K562 (cell line): ENCODE data around the gene SESN2. TPM values are rescaled to one million over a fixed set of nuclear protein-coding genes. Genes with fewer than 3 reads are reported as not detected.

Experiments used
- ARID2 ChIP-seq: fragments of 450-650 bp; IDR thresholded peaks from 2 replicates; pipeline ENCODE4 v1.6.1; 2017; ENCODE audit warnings: antibody characterized with exemption, mild to moderate bottlenecking
- ASH1L ChIP-seq: fragments of 450-650 bp; IDR thresholded peaks from 2 replicates; pipeline ENCODE4 v1.6.1; 2018; ENCODE audit warnings: borderline replicate concordance, mild to moderate bottlenecking, low read depth; ENCODE audit not compliant: partially characterized antibody
- CBFA2T3 ChIP-seq: fragments of 450-650 bp; IDR thresholded peaks from 2 replicates; pipeline ENCODE4 v1.6.1; 2017
- CEBPG ChIP-seq, 3 experiments: fragments of 200-800 bp in 1 of 3; sonication (Bioruptor generic) in 1 of 3; sonication (generic) in 1 of 3; formaldehyde crosslinking in 1 of 3; IDR thresholded peaks in 2 of 3; conservative IDR thresholded peaks in 1 of 3; 2 replicates each; pipeline versions ENCODE4 v1.6.1 to v1.8.0; 2016 to 2022; ENCODE audit warnings: missing compliant biosample characterization in 2 of 3, missing genetic modification characterization in 2 of 3, mild to moderate bottlenecking in 1 of 3, missing genetic modification reagents in 1 of 3
- CHD1 ChIP-seq: fragments of 200-600 bp; sonication (generic); IDR thresholded peaks from one replicate; pipeline ENCODE4 v1.6.1; 2012; ENCODE audit warnings: mild to moderate bottlenecking, moderate library complexity, low read length, inconsistent platforms
- GABPA ChIP-seq: fragments of 200-800 bp; sonication (Bioruptor generic); conservative IDR thresholded peaks from 2 replicates; pipeline ENCODE4 v1.6.1; 2016; ENCODE audit warnings: low read depth, missing genetic modification characterization, missing compliant biosample characterization
- MAZ ChIP-seq, 2 experiments: fragments of 450-650 bp in 1 of 2; sonication (generic) in 1 of 2; formaldehyde crosslinking; IDR thresholded peaks in 1 of 2; conservative IDR thresholded peaks in 1 of 2; 2 replicates each; pipeline versions ENCODE4 v1.4.0 to v1.5.0; 2020; ENCODE audit warnings: mild to moderate bottlenecking in 1 of 2, missing genetic modification reagents in 1 of 2
- MXI1 ChIP-seq: IDR thresholded peaks from 2 replicates; pipeline ENCODE4 v1.6.1; 2011; ENCODE audit warnings: low read depth, mild to moderate bottlenecking, improper control_type of control experiment, low read length
- NCOA1 ChIP-seq: fragments of 450-650 bp; IDR thresholded peaks from 2 replicates; pipeline ENCODE4 v1.6.1; 2016; ENCODE audit warnings: low read depth
- NRF1 ChIP-seq, 2 experiments: fragments of 450-650 bp; IDR thresholded peaks in 1 of 2; conservative IDR thresholded peaks in 1 of 2; 2 replicates each; pipeline ENCODE4 v1.6.1; 2014; ENCODE audit warnings: mild to moderate bottlenecking in 2 of 2
- SETDB1 ChIP-seq: IDR thresholded peaks from one replicate; pipeline ENCODE4 v1.6.1; 2012; ENCODE audit warnings: low read length, control low read depth, inconsistent platforms
- ZNF668 ChIP-seq: fragments of 250-450 bp; sonication (Bioruptor Pico); IDR thresholded peaks from 2 replicates; pipeline ENCODE4 v1.8.0; 2022; ENCODE audit warnings: mild to moderate bottlenecking, inconsistent platforms
- ZNF75A ChIP-seq: fragments of 450-650 bp; formaldehyde crosslinking; IDR thresholded peaks from 2 replicates; pipeline ENCODE4 v1.4.0; 2020; ENCODE audit warnings: mild to moderate bottlenecking
- polyA plus RNA-seq, 8 experiments: library from polyadenylated mRNA; depleted of rRNA in 4 of 8; stranded (reverse) in 5 of 8; unstranded in 3 of 8; fragments of >200 nt; fragmentation: Nextera tagmentation in 2 of 8; fragmentation: Illumina TruSeq in 1 of 8; extraction: Ambion mirVana in 2 of 8; extraction: Trizol in 1 of 8; gene quantifications; 2 replicates each; pipeline versions ENCODE4 v1.2.1 to v1.2.3, GENCODE V29; 2011 to 2014; ENCODE audit warnings: inconsistent platforms in 1 of 8, missing spikeins in 1 of 8
- total RNA-seq, 7 experiments: library from RNA; depleted of rRNA in 6 of 7; stranded (reverse); fragments of >200 nt in 6 of 7; fragmentation: Illumina TruSeq in 2 of 7; extraction: Trizol in 2 of 7; gene quantifications; 2 replicates each; pipeline versions ENCODE4 v1.2.1 to v1.2.3, GENCODE V29; 2011 to 2021; ENCODE audit warnings: low replicate concordance in 1 of 7
- TF ChIP-seq, protein P1 (sequence below): sonication (generic); formaldehyde crosslinking; IDR thresholded peaks from 2 replicates; pipeline ENCODE4 v1.8.0; 2022; ENCODE audit warnings: missing genetic modification reagents, mild to moderate bottlenecking, moderate library complexity, borderline replicate concordance
- TF ChIP-seq, protein P2 (sequence below): fragments of 200-800 bp; sonication (Bioruptor generic); IDR thresholded peaks from 2 replicates; pipeline ENCODE4 v1.6.1; 2016; ENCODE audit warnings: missing genetic modification characterization, missing compliant biosample characterization
- TF ChIP-seq, protein P3 (sequence below), 2 experiments: fragments of 450-650 bp; conservative IDR thresholded peaks; 2 replicates each; pipeline ENCODE4 v1.6.1; 2017; ENCODE audit warnings: mild to moderate bottlenecking in 2 of 2, moderate library complexity in 2 of 2
- TF ChIP-seq, protein P4 (sequence below): sonication (generic); formaldehyde crosslinking; IDR thresholded peaks from 2 replicates; pipeline ENCODE4 v1.5.0; 2020; ENCODE audit warnings: missing genetic modification reagents

SESN2 gene
- total and polyA plus RNA-seq, 9 of the 15 experiments (the other 6 are each of a cell fraction or from before 2014, with no cell fraction given): 3.7 to 71.3 (median 16.8) TPM

DNA sequence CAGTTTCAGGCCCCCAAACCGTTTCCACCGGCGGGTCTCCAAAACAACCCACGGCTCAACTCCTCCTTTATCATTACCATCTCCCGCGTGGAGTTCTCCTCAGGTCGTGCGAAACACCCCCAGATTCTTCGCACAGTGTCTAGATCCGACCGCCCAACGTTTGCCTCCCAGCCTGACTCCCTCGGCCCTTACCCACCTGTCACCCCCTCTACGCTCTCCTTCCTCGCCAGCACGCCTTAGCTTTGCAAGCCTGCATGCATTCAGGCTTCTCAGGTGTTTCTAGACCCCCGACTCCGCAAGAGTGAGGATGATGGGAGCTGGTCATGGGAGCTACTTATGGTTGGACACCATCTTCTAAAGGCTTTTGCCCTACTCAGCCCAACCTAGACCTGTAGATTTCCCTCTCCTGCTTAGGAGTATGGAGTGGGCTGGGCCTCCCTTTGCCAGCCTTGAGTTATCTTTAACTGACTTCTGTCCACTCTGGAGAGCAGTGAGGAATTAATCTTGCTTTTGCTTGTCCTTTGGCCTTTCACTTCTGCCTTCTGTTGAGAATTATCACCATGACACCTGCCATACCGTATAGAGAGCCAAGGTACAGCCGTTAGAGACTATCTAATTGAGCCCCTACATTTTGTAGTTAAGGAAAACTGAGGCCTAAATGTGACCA is 22.5 kb upstream of the SESN2 start (continued):
- TF ChIP-seq, protein P1, sequence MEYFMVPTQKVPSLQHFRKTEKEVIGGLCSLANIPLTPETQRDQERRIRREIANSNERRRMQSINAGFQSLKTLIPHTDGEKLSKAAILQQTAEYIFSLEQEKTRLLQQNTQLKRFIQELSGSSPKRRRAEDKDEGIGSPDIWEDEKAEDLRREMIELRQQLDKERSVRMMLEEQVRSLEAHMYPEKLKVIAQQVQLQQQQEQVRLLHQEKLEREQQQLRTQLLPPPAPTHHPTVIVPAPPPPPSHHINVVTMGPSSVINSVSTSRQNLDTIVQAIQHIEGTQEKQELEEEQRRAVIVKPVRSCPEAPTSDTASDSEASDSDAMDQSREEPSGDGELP (CRISPR knock-in tag): no peak
- no peak for TF ChIP-seq NRF1 (conservative IDR thresholded peaks at IDR 0.05 in 1 of 2, IDR thresholded peaks at IDR 0.05 in 1 of 2)
- peak; percentile 94 for TF ChIP-seq CBFA2T3
- peak; percentile 37; the same call in 1 of the 2 replicates for TF ChIP-seq MXI1
- TF ChIP-seq, protein P2, sequence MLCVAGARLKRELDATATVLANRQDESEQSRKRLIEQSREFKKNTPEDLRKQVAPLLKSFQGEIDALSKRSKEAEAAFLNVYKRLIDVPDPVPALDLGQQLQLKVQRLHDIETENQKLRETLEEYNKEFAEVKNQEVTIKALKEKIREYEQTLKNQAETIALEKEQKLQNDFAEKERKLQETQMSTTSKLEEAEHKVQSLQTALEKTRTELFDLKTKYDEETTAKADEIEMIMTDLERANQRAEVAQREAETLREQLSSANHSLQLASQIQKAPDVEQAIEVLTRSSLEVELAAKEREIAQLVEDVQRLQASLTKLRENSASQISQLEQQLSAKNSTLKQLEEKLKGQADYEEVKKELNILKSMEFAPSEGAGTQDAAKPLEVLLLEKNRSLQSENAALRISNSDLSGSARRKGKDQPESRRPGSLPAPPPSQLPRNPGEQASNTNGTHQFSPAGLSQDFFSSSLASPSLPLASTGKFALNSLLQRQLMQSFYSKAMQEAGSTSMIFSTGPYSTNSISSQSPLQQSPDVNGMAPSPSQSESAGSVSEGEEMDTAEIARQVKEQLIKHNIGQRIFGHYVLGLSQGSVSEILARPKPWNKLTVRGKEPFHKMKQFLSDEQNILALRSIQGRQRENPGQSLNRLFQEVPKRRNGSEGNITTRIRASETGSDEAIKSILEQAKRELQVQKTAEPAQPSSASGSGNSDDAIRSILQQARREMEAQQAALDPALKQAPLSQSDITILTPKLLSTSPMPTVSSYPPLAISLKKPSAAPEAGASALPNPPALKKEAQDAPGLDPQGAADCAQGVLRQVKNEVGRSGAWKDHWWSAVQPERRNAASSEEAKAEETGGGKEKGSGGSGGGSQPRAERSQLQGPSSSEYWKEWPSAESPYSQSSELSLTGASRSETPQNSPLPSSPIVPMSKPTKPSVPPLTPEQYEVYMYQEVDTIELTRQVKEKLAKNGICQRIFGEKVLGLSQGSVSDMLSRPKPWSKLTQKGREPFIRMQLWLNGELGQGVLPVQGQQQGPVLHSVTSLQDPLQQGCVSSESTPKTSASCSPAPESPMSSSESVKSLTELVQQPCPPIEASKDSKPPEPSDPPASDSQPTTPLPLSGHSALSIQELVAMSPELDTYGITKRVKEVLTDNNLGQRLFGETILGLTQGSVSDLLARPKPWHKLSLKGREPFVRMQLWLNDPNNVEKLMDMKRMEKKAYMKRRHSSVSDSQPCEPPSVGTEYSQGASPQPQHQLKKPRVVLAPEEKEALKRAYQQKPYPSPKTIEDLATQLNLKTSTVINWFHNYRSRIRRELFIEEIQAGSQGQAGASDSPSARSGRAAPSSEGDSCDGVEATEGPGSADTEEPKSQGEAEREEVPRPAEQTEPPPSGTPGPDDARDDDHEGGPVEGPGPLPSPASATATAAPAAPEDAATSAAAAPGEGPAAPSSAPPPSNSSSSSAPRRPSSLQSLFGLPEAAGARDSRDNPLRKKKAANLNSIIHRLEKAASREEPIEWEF (CRISPR knock-in tag): no peak
- TF ChIP-seq ARID2: no peak
- no peak for TF ChIP-seq MAZ (CRISPR knock-in tag; conservative IDR thresholded peaks at IDR 0.05 in 1 of 2, IDR thresholded peaks at IDR 0.05 in 1 of 2)
- TF ChIP-seq NCOA1: no peak
- TF ChIP-seq, protein P3, sequence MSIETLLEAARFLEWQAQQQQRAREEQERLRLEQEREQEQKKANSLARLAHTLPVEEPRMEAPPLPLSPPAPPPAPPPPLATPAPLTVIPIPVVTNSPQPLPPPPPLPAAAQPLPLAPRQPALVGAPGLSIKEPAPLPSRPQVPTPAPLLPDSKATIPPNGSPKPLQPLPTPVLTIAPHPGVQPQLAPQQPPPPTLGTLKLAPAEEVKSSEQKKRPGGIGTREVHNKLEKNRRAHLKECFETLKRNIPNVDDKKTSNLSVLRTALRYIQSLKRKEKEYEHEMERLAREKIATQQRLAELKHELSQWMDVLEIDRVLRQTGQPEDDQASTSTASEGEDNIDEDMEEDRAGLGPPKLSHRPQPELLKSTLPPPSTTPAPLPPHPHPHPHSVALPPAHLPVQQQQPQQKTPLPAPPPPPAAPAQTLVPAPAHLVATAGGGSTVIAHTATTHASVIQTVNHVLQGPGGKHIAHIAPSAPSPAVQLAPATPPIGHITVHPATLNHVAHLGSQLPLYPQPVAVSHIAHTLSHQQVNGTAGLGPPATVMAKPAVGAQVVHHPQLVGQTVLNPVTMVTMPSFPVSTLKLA (conservative IDR thresholded peaks at IDR 0.05): 0 out of 4 replicates have a peak, but pooled peaks of 1 of the 2 experiments have one; percentile 8
- TF ChIP-seq ZNF668 (CRISPR knock-in tag): 0 out of 2 replicates have a peak, but pooled peaks have one; percentile 12
- no peak for TF ChIP-seq GABPA (tag)
- TF ChIP-seq, protein P4, sequence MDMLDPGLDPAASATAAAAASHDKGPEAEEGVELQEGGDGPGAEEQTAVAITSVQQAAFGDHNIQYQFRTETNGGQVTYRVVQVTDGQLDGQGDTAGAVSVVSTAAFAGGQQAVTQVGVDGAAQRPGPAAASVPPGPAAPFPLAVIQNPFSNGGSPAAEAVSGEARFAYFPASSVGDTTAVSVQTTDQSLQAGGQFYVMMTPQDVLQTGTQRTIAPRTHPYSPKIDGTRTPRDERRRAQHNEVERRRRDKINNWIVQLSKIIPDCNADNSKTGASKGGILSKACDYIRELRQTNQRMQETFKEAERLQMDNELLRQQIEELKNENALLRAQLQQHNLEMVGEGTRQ: no peak
- TF ChIP-seq SETDB1: no peak
- TF ChIP-seq ASH1L: no peak
- TF ChIP-seq ZNF75A (CRISPR knock-in tag): no peak
- no peak for TF ChIP-seq CHD1
- no peak for TF ChIP-seq CEBPG (CRISPR knock-in tag; IDR thresholded peaks at IDR 0.05)
- TF ChIP-seq CEBPG (tag; conservative IDR thresholded peaks at IDR 0.05 in 1 of 2, IDR thresholded peaks at IDR 0.05 in 1 of 2): no peak
